Measurements from ENCODE around the gene TMEM121. TPM values are rescaled to one million over a fixed set of nuclear protein-coding genes. Genes with fewer than 3 reads are reported as not detected.

Gene TMEM121
- total RNA-seq, 4 donors from 2014 or later: 3.5 to 5.6 (median 4.1) TPM

DNA sequence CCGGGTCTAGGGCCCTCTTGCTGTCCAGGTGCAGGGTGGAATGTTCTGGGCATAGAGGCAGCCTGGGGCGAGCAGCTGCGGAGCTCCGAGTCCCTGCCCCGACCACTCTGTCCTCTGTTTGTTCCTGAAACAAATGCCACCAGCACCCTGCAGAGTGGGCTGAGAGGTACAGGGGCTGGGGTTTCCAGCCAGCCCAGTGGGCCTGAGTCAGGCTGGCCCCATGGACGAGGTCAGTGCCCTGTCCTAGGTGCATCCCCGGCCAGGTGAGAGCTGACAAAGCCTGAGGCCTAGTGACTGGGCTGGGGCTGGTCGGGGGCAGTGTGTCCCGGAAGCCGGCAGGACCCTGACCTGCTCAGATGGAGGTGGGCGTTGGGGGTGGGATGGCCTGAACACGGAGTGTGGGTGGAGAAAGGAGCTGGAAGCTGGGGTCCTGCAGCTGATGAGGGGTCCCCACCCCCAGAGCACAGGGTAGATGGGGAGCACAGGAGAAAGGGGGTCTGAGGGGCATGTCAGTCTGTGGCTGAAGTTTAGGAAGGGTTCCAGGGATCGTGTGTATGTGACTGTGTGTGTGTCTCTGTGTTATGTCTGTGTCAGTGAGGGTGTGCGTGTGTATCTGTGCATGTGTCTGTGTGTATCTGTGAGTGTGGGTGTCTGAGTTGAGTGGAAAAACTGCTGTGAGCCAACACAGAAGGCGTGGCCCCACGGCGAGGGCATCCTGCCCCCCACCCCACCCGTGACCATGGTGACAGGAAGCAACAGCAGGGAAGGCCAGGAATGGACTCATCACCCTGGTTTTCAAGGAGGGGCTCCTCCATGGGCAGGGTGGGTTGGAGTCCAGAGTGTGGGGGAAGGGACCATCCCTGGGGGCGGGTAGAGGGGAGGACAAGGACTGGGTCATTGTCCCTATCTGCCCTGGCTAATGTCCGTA is 42.0 kb upstream of the TMEM121 start:
- no peak for DNase-seq (ENCODE audit: low spot score)
- no peak for ATAC-seq (ENCODE audit: low FRiP score)
- TF ChIP-seq, protein P1, sequence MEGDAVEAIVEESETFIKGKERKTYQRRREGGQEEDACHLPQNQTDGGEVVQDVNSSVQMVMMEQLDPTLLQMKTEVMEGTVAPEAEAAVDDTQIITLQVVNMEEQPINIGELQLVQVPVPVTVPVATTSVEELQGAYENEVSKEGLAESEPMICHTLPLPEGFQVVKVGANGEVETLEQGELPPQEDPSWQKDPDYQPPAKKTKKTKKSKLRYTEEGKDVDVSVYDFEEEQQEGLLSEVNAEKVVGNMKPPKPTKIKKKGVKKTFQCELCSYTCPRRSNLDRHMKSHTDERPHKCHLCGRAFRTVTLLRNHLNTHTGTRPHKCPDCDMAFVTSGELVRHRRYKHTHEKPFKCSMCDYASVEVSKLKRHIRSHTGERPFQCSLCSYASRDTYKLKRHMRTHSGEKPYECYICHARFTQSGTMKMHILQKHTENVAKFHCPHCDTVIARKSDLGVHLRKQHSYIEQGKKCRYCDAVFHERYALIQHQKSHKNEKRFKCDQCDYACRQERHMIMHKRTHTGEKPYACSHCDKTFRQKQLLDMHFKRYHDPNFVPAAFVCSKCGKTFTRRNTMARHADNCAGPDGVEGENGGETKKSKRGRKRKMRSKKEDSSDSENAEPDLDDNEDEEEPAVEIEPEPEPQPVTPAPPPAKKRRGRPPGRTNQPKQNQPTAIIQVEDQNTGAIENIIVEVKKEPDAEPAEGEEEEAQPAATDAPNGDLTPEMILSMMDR (IDR thresholded peaks at IDR 0.05): no peak

DNA sequence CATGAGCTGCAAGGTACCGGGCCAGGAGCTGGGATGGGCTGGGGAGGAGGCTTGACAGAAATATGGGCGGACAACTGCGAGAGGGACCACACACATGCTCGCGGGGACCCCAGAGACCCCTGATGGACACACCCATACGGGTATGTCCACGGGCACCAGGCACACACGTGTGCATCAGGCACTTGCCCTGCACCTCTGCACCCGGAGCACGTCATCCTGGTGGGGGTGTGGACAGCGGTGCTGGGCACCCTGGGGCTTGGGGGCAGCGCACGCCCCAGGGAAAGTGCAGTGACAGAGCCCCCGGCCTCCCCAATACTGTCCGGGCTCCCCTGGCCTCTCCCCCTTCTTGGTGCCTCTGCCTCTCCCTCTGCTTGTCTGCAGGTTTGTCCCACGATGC is 41.4 kb upstream of the TMEM121 start:
- DNase-seq (ENCODE audit: low spot score): no peak

DNA sequence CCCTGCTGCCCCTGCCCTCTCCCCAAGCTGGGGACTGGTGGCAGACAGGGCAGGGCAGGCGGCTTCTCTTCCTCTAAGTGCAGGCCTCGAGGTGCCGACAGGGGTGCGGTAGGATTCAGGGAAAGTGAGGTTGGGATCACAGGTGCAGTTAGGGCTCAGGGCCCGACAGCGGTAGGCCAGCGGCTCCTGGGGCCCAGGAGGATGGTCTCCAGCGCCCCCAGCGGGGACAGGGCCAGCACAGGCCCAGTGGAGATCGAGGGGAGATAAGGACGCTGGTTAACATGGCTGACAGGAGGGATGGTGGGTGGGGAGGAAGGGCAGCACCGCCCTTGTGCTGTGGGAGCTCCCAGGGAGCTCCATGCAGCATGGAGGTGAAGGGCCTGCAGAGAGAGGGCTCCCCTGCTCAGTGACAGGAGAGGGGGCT is 40.6 kb upstream of the TMEM121 start:
- ATAC-seq (ENCODE audit: low FRiP score): no peak
- TF ChIP-seq, protein P1 (IDR thresholded peaks at IDR 0.05): no peak
- no peak for DNase-seq (ENCODE audit: low spot score)

More for the DNA sequence above, 41.4 kb upstream of the TMEM121 start:
- TF ChIP-seq, protein P1 (IDR thresholded peaks at IDR 0.05): no peak
- ATAC-seq (ENCODE audit: low FRiP score): no peak

DNA sequence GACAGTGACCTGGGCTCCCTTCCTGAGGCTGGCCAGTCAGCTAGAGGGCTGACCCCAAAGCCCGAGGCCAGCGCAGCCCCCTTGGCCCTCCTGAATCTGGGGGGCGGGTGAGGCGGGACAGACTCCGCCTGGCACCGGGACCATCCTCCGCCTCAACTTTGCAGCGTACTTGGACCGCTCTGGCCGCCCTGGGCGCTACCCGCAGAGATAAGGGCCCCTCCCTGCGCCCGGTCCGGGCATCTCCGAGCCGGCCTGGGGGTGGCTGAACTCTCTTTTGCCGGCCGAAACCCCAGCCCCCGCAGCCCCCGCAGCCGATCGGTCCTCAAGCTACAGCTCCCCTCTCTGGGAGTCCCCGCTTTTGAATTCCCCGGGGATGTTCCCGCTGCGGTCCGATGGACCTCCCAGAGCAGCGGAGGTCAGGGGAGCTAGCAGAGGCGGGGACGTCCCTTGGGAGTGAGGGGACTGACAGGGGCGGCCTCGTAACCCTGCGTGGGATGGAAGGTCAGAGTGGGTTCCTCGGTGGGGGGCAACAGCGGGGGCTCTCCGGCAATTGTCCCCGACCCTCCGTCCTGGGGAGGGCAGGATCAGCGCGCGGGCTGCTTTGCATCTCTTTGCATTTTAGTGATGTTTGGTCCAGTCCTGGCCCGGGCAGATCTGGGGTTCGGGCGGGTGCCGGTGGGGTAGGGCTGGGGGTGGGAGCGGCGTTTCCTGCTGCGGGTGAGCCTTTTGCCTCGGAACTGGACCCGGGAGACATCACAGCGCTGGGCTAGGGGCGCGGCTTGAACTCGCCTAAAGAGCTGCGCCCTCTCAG is 40.0 kb upstream of the TMEM121 start, which contains the start of gene CRIP1:
Gene CRIP1 (plus strand): TSS at position 724 of the 811 bp plus-strand sequence. CDS start 374 bp downstream, outside the sequence.
- DNase-seq (ENCODE audit: low spot score) (no peak), ATAC-seq (ENCODE audit: low FRiP score) (no peak)
- TF ChIP-seq, protein P1 (IDR thresholded peaks at IDR 0.05): no peak

DNA sequence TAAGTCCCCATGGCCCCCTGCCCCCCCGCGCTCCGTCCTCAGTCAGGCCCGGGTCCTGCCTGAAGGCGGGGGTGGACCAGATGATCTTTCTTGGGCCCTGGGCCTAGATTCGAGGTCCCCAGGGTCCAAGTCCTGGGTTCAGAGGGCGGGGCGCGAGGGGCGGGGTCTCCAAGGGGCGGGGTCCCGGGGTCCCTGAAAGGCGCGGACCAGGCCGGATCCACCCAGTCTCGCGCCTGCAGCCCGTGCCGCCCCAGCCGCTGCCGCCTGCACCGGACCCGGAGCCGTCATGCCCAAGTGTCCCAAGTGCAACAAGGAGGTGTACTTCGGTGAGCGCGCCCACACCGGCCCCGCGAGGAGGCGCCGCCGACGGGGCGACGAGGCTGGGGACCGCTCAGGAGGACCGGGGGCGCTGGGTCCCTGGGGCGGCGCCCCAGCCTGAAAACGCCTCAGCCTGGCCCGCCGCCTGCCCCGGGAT is 39.4 kb upstream of the TMEM121 start:
- TF ChIP-seq, protein P1 (IDR thresholded peaks at IDR 0.05): no peak
- ATAC-seq (ENCODE audit: low FRiP score) (no peak), DNase-seq (ENCODE audit: low spot score) (no peak)

DNA sequence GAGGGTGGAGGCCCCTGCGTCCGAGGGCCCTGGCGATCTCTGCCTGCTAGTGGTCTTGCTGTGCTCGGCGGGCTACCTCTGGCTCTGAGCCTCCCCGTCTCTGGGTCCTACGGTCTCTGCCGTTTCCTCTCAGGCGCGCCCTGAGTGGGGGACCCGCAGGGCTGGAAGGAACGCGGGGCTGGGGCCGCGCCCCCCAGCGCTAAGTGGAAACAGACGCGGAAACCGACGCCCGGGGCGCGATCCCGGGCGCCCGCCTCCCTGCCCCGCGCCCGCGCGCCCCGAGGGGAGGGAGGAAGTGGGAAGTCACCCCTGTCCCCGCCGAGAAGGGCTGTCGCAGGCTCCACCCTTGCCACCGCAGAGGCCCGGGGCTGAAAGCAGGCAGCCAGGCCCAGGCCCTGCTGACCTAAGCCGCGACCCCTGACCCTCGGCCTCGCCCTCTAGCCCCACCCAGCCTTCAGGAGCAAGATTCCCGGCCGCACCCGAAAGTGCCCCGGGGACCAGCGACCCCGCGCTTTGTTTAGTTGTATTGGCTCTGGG is 38.9 kb upstream of the TMEM121 start:
- TF ChIP-seq, protein P1 (IDR thresholded peaks at IDR 0.05): no peak
- ATAC-seq (ENCODE audit: low FRiP score) (no peak), DNase-seq (ENCODE audit: low spot score) (no peak)

Measured in omental fat pad (tissue), 4 donors.